GM10248 (cell line): ENCODE results near the gene PHLDA2.
A peak's percentile ranks its signal among the peaks of the same experiment; 100 is the strongest.

Source experiments
- CTCF ChIA-PET: fragments of 300-600 bp; sonication (Branson Sonifier 250); formaldehyde crosslinking; extraction: SDS; loops from one replicate; lab custom pipeline; 2021; ENCODE audit warnings: antibody characterized with exemption; lab: Yijun Ruan, JAX
- POLR2A ChIA-PET: fragments of 350-650 bp; sonication (Branson Sonifier 250); formaldehyde crosslinking; extraction: SDS; loops from one replicate; lab custom pipeline; 2020; ENCODE audit warnings: antibody characterized with exemption; lab: Yijun Ruan, JAX
- DNase-seq: peaks from one replicate; pipeline ENCODE4 v3.0.0; 2012; ENCODE audit errors: extremely low spot score
- TF ChIP-seq, protein P1 (sequence below): IDR thresholded peaks from 2 replicates; pipeline ENCODE4 v1.5.1; 2012; ENCODE audit warnings: mild to moderate bottlenecking, low read depth; ENCODE audit errors: extremely low read depth, missing control alignments, control extremely low read depth

Gene PHLDA2

DNA sequence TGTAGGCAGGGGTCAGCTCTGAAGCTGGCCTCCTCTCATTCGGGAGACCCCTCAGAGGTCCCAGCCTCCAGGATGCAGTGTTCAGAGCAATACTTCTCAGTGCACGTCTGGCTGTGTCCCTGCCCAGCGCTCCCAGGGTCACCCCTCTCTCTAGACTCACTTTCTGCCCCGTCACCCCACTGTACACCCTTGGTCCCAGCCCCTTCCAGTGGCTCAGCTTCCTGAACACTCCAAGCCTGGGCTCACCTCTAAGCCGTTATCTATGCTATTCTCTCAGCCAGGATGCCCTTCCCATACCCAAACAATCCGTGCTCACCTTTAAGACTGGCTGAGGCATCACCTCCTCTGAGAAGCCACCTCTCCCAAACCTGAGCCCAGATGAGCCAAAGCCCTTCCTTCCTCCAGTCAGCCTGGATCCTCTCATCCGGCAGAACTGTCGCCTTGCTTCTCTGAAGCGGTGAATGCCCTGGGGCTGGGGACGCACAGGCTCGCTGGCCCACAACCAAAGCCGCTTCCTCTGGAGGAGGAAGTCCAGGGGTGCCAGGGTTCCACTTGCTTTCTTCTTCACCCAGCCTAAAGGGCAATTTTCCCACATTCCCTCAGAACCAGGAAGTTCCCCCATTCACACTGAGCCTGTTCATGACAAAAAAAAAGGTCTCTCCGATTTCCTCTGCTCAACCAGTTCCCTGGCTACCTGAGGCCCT, 30.0 kb downstream of the PHLDA2 start:
- TF ChIP-seq, protein P1, sequence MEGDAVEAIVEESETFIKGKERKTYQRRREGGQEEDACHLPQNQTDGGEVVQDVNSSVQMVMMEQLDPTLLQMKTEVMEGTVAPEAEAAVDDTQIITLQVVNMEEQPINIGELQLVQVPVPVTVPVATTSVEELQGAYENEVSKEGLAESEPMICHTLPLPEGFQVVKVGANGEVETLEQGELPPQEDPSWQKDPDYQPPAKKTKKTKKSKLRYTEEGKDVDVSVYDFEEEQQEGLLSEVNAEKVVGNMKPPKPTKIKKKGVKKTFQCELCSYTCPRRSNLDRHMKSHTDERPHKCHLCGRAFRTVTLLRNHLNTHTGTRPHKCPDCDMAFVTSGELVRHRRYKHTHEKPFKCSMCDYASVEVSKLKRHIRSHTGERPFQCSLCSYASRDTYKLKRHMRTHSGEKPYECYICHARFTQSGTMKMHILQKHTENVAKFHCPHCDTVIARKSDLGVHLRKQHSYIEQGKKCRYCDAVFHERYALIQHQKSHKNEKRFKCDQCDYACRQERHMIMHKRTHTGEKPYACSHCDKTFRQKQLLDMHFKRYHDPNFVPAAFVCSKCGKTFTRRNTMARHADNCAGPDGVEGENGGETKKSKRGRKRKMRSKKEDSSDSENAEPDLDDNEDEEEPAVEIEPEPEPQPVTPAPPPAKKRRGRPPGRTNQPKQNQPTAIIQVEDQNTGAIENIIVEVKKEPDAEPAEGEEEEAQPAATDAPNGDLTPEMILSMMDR: no peak
- POLR2A ChIA-PET: no interaction called here
- CTCF ChIA-PET: interaction anchor here (0.7 to 6.7 kb wide), 5 partner anchors 8 to 368 kb away, joined by 3 to 60 read pairs (median 10); no protein-coding TSS in a partner anchor
- DNase-seq: no peak

DNA sequence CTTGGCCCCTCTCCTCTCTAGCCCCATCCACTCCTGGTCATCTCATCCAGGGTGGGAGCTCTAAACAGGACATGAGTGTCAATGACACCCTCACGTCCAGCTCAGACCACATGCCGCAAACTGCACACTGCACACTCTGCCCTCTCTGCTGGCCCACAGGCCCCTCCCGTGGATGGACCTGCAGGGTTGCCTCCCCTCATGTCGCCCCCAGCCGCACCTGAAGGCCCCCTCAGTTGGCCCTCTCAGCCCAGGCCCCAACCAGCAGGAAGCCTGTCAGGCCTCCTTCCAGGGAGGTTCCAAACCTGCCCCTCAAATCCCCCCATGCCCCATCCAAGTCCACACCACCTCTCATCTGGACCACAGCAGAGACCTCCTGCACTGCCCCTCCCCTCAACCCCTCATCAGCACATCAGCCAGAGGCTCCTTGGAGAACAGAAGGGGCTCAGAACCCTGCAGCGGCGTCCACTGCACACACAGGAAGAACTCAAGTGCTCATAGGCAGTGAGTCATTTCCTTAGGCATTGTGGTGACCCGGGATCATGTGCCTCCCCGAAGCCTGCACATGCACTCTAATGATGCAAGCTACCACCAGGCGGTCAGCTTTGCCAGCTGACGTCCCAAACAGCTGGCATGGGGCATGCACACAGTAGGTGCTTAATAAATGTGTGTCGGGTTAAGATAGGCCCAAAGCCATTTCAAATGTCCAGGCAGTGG, 30.7 kb downstream of the PHLDA2 start:
- TF ChIP-seq, protein P1: no peak
- CTCF ChIA-PET: interaction anchor here (0.6 to 1.9 kb wide), 5 partner anchors 9 to 367 kb away, joined by 3 to 15 read pairs (median 5); no protein-coding TSS in a partner anchor
- DNase-seq: no peak
- POLR2A ChIA-PET: no interaction called here

DNA sequence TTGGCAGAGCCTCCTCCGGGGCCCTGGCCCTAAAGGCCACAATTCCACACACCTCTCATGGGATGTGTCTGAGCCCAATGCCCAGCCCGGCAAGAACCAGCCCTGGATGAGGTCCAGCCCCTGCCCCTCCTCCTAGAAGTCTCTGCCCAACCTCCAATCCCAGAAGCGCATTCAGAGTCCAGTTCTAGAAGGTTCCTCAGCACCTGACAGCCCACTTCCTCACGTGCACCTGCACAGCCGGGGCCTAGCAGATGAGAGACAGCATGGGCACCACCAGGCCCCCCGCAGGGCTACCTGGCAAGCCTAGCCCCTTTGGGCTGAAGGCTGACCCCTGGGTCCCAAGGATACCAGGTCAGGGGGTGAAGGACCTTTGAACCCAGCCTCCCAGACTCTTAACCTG, 32.2 kb downstream of the PHLDA2 start:
- no peak for DNase-seq
- ChIA-PET CTCF (interaction anchor here (2.0 to 21.2 kb wide), 2 partner anchors 10 to 365 kb away, joined by 9 to 528 read pairs; no protein-coding TSS in a partner anchor), POLR2A (no interaction called here)
- TF ChIP-seq, protein P1: no peak

DNA sequence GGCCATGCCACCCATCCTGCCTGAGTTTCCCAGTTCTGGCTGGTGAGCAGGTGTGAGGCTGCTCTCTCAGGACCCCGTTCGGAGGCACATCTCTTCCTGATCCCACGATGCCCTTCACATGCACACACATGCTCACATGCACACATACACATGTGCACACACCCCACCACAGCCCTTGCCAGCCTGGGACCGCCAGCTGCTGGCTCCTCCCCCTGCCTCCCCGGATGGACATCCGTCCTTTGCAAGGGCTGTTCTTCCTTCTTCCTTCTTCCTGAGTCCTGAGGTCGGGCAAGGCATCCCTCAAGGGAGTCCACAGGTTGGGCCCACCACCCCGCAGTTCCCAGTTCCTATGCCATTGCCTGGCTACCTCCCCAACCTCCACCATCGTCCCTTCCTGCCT, 33.2 kb downstream of the PHLDA2 start:
- TF ChIP-seq, protein P1: no peak
- POLR2A ChIA-PET: no interaction called here
- CTCF ChIA-PET: interaction anchor here (1.1 to 21.2 kb wide), 3 partner anchors 9 to 364 kb away, joined by 3 to 528 read pairs (median 9); no protein-coding TSS in a partner anchor
- no peak for DNase-seq

DNA sequence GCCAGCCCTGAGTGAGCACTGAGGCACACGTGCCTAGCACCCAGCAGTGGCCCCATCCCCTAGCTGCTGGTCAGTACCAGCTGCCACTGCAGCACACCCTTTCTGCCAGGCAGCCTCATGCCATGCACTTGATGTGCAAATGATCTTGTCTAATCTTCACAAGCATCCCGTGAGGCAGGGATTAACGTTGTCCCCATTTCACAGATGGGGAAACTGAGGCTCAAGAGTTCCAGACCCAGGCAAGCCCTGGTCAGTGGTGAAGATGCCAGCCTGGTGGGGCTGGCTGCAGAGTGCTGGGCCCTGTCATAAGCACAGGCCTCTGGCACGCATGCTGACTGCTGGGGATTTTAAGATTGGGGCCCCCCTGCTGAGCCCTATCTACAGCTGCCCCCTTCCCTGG, 35.3 kb downstream of the PHLDA2 start:
- ChIA-PET POLR2A (no interaction called here), CTCF (interaction anchor here (1.7 to 21.2 kb wide), 3 partner anchors 9 to 362 kb away, joined by 6 to 528 read pairs (median 60); a partner anchor contains a TSS)
- TF ChIP-seq, protein P1: no peak
- DNase-seq: no peak

DNA sequence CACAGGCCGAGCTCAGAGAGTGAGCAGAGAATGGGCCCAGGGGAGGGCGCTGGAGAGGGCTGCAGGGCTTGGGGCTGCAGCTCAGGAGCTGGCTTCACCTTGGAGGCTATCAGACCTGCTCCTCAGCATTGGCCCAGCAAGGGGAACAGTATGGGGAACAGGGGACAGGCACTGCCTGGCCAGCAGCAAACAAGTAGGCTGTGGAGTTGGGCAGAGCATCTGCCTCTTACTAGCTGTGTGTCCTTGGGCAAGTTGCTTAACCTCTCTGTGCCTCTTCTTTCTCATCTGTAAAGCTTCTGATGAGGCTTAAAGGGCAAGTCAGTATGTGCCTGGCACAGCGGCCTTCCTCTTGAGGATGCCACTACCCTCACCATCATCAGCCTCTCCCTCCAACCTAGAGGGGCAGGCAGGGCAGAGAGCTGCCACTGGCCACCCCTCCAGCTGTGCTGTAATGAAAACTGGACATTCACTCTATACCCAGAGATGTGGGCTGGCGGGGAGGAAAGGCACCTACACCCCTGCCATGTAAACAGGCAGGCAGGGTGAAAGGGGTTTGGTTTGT, 36.2 kb downstream of the PHLDA2 start:
- TF ChIP-seq, protein P1: peak; percentile 37
- CTCF ChIA-PET: interaction anchor here (0.7 to 21.2 kb wide), 8 partner anchors 10 to 473 kb away, joined by 3 to 528 read pairs (median 5); partner anchors contain the start of gene PHLDA2
- POLR2A ChIA-PET: no interaction called here
- DNase-seq: no peak
